HepG2 (cell line): ENCODE data around the gene PTPN5.

Experiments
- CHD2 ChIP-seq: IDR thresholded peaks from 2 replicates; pipeline ENCODE4 v1.6.1; 2011; ENCODE audit warnings: low read depth, low read length, improper control_type of control experiment
- CTCF ChIP-seq: sonication (generic); formaldehyde crosslinking; IDR thresholded peaks from 2 replicates; pipeline ENCODE4 v1.5.0; 2020; ENCODE audit warnings: mild to moderate bottlenecking, missing genetic modification reagents, moderate library complexity
- FOXM1 ChIP-seq: sonication (generic); formaldehyde crosslinking; IDR thresholded peaks from 2 replicates; pipeline ENCODE4 v1.5.0; 2020; ENCODE audit warnings: missing genetic modification reagents
- MAX ChIP-seq: IDR thresholded peaks from 2 replicates; pipeline ENCODE4 v1.6.1; 2012; ENCODE audit warnings: inconsistent platforms
- MIER2 ChIP-seq: IDR thresholded peaks from 2 replicates; pipeline ENCODE4 v1.6.1; 2016; ENCODE audit warnings: missing biosample characterization, missing genetic modification reagents
- NR2C2 ChIP-seq: sonication (generic); formaldehyde crosslinking; IDR thresholded peaks from 2 replicates; pipeline ENCODE4 v1.4.0; 2020; ENCODE audit warnings: missing genetic modification reagents, mild to moderate bottlenecking, moderate library complexity, borderline replicate concordance
- POLR2A ChIP-seq, 2 experiments: IDR thresholded peaks; 2 replicates each; pipeline ENCODE4 v1.6.1; 2011; ENCODE audit warnings: low read depth in 2 of 2, low read length in 2 of 2, mild to moderate bottlenecking in 1 of 2, moderate library complexity in 1 of 2; ENCODE audit not compliant: insufficient read depth in 1 of 2
- RFXANK ChIP-seq: IDR thresholded peaks from 2 replicates; pipeline ENCODE4 v1.6.1; 2016
- SOX6 ChIP-seq, 2 experiments: fragments of 450-650 bp in 1 of 2; sonication (generic) in 1 of 2; formaldehyde crosslinking in 1 of 2; IDR thresholded peaks; 2 replicates each; pipeline versions ENCODE4 v1.4.0 to v1.6.1; 2017 to 2020; ENCODE audit warnings: antibody characterized with exemption in 1 of 2, mild to moderate bottlenecking in 1 of 2, missing genetic modification reagents in 1 of 2
- ZSCAN30 ChIP-seq: sonication (generic); formaldehyde crosslinking; IDR thresholded peaks from 2 replicates; pipeline ENCODE4 v1.5.0; 2020; ENCODE audit warnings: mild to moderate bottlenecking, missing genetic modification reagents

- no peak for TF ChIP-seq RFXANK (CRISPR knock-in tag)
- no peak for TF ChIP-seq FOXM1 (CRISPR knock-in tag)
- TF ChIP-seq NR2C2 (CRISPR knock-in tag), result no peak
- no peak for TF ChIP-seq CTCF (CRISPR knock-in tag)
- no peak for TF ChIP-seq POLR2A (IDR thresholded peaks at IDR 0.05; ENCODE audit: insufficient read depth in 1 of 2, low read depth in 2 of 2, low read length in 2 of 2)
- no peak for TF ChIP-seq SOX6 (IDR thresholded peaks at IDR 0.05)
- no peak for TF ChIP-seq SOX6 (CRISPR knock-in tag; IDR thresholded peaks at IDR 0.05)
- no peak for TF ChIP-seq MAX
- TF ChIP-seq MIER2 (CRISPR knock-in tag), result no peak
- TF ChIP-seq CHD2, result no peak
- TF ChIP-seq ZSCAN30 (CRISPR knock-in tag), result no peak
Measured at GRCh38 chr11:18794956-18795355, 3.4 kb upstream of the PTPN5 start.
